ENCODE measurements around the gene HERPUD1. TPM values are rescaled to one million over a fixed set of nuclear protein-coding genes. Genes with fewer than 3 reads are reported as not detected.
A peak's percentile ranks its signal among the peaks of the same experiment; 100 is the strongest.

The HERPUD1 gene
- total RNA-seq, 2 experiments from 2014 or later = 217 to 227 TPM

GRCh38 chr16:56916571-56917403, 15.2 kb upstream of the HERPUD1 start:
- Histone ChIP-seq H3K27me3 (ENCODE audit: control insufficient read depth in 1 of 2, insufficient read depth in 2 of 2, low read length in 2 of 2) (no peaks in the 10 kb centered on the region), H3K4me3 (ENCODE audit: low read length) (no peak overlapping the region), H3K27ac (ENCODE audit: low read depth in 1 of 2, low read length in 2 of 2) (peak overlapping the region; percentile 23 to 71), H3K36me3 (ENCODE audit: insufficient read depth, low read length) (no peaks in the 10 kb centered on the region), H3K4me1 (ENCODE audit: insufficient read depth, low read length) (peaks cover 24% of the 10 kb centered on the region), H3K9me3 (ENCODE audit: control insufficient read depth in 1 of 2, insufficient read depth in 1 of 2, low read length in 2 of 2) (no peaks in the 10 kb centered on the region)
- Mint-ChIP-seq H3K27me3 (no peaks in the 10 kb centered on the region), H3K9me3 (no peaks in the 10 kb centered on the region), H3K4me3 (no peak overlapping the region), H3K4me1 (ENCODE audit: low read depth) (peaks cover 13% of the 10 kb centered on the region), H3K36me3 (ENCODE audit: low read depth) (no peaks in the 10 kb centered on the region), H3K27ac (peak overlapping the region; percentile 6)
- intact Hi-C loops (cut with DNase I, micrococcal nuclease) = no loop called here
- DNase-seq (peak in 3 of 14 experiments; percentile 69 to 80 (median 72)), ATAC-seq (ENCODE audit: poor library complexity) (peak; percentile 37)
- POLR2A ChIA-PET = no interaction called here
- no peak for TF ChIP-seq CTCF (IDR thresholded peaks at IDR 0.05)
- CTCF ChIA-PET = no interaction called here

GRCh38 chr16:56918467-56919012, 13.4 kb upstream of the HERPUD1 start:
- H3K27ac Mint-ChIP-seq = no peak overlapping the region
- H3K4me1 ChIP-seq (ENCODE audit: insufficient read depth, low read length) = peaks cover 19% of the 10 kb centered on the region
- intact Hi-C loops (cut with DNase I, micrococcal nuclease) = no loop called here
- H3K36me3 Mint-ChIP-seq (ENCODE audit: low read depth) = no peaks in the 10 kb centered on the region
- no peaks in the 10 kb centered on the region for H3K9me3 Mint-ChIP-seq
- no peak overlapping the region for H3K4me3 ChIP-seq (ENCODE audit: low read length)
- H3K36me3 ChIP-seq (ENCODE audit: insufficient read depth, low read length) = no peaks in the 10 kb centered on the region
- DNase-seq (no peak), ATAC-seq (ENCODE audit: poor library complexity) (no peak)
- ChIA-PET POLR2A (interaction anchor here (1.2 kb wide), 1 partner anchor 13 kb away, joined by 7 read pairs; no protein-coding TSS in a partner anchor), CTCF (no interaction called here)
- H3K27me3 Mint-ChIP-seq = no peaks in the 10 kb centered on the region
- H3K9me3 ChIP-seq (ENCODE audit: control insufficient read depth in 1 of 2, insufficient read depth in 1 of 2, low read length in 2 of 2) = no peaks in the 10 kb centered on the region
- no peak overlapping the region for H3K4me3 Mint-ChIP-seq
- no peaks in the 10 kb centered on the region for H3K27me3 ChIP-seq (ENCODE audit: control insufficient read depth in 1 of 2, insufficient read depth in 2 of 2, low read length in 2 of 2)
- no peak for TF ChIP-seq CTCF (IDR thresholded peaks at IDR 0.05)
- no peak overlapping the region for H3K27ac ChIP-seq (ENCODE audit: low read depth in 1 of 2, low read length in 2 of 2)
- peaks cover 13% of the 10 kb centered on the region for H3K4me1 Mint-ChIP-seq (ENCODE audit: low read depth)

- Mint-ChIP-seq H3K27me3 (no peaks in the 10 kb centered on the region), H3K4me3 (no peak overlapping the region), H3K4me1 (ENCODE audit: low read depth) (peaks cover 13% of the 10 kb centered on the region), H3K27ac (no peak overlapping the region), H3K36me3 (ENCODE audit: low read depth) (no peaks in the 10 kb centered on the region), H3K9me3 (no peaks in the 10 kb centered on the region)
- ChIA-PET CTCF (no interaction called here), POLR2A (interaction anchor here (3.8 kb wide), 1 partner anchor 12 kb away, joined by 20 read pairs; the partner anchor contains the start of gene HERPUD1)
- Histone ChIP-seq H3K27ac (ENCODE audit: low read depth in 1 of 2, low read length in 2 of 2) (no peak overlapping the region), H3K27me3 (ENCODE audit: control insufficient read depth in 1 of 2, insufficient read depth in 2 of 2, low read length in 2 of 2) (no peaks in the 10 kb centered on the region), H3K36me3 (ENCODE audit: insufficient read depth, low read length) (no peaks in the 10 kb centered on the region), H3K9me3 (ENCODE audit: control insufficient read depth in 1 of 2, insufficient read depth in 1 of 2, low read length in 2 of 2) (no peaks in the 10 kb centered on the region), H3K4me1 (ENCODE audit: insufficient read depth, low read length) (peaks cover 21% of the 10 kb centered on the region), H3K4me3 (ENCODE audit: low read length) (no peak overlapping the region)
- DNase-seq = no peak
- no peak for TF ChIP-seq CTCF (IDR thresholded peaks at IDR 0.05)
- no peak for ATAC-seq (ENCODE audit: poor library complexity)
- intact Hi-C loops (cut with DNase I, micrococcal nuclease) = no loop called here
Observed at GRCh38 chr16:56919099-56919800, 12.7 kb upstream of the HERPUD1 start.

Measured in CD4-positive, alpha-beta T cell (primary cell).